ENCODE results near the gene TLE4. TPM values are rescaled to one million over a fixed set of nuclear protein-coding genes. Genes with fewer than 3 reads are reported as not detected.

The TLE4 gene
- total and polyA plus RNA-seq, 2 donors (not counting 1 experiment from before 2014, with no cell fraction given), result 13.5 to 35.0 TPM

- no peak overlapping the region for H3K9ac ChIP-seq (ENCODE audit: insufficient read depth, low read length)
- no peak overlapping the region for H3K27ac ChIP-seq (ENCODE audit: insufficient read depth, low read length)
- no peak for DNase-seq (ENCODE audit: low read depth in 2 of 2)
Measured at GRCh38 chr9:79667120-79667519, 95.4 kb downstream of the TLE4 start.

GRCh38 chr9:79667817-79668436 lies 96.2 kb downstream of the TLE4 start:
- Histone ChIP-seq H3K4me3 (replicated peaks in 1 of 4; ENCODE audit: control extremely low read depth in 1 of 4, insufficient read depth in 1 of 4, low read depth in 3 of 4, low read length in 4 of 4) (no peak overlapping the region), H2AFZ (ENCODE audit: low read length) (no peak overlapping the region), H3K4me2 (ENCODE audit: extremely low read depth, insufficient read depth, low read length) (no peak overlapping the region), H3K36me3 (ENCODE audit: control insufficient read depth, insufficient read depth, low read length) (no peaks in the 10 kb centered on the region), H3K27me3 (ENCODE audit: control insufficient read depth, insufficient read depth, low read length) (no peaks in the 10 kb centered on the region), H3K27ac (ENCODE audit: insufficient read depth, low read length) (no peak overlapping the region), H3K9me3 (ENCODE audit: control insufficient read depth, insufficient read depth, low read depth, low read length) (no peaks in the 10 kb centered on the region), H3K4me1 (ENCODE audit: control insufficient read depth, extremely low read depth, insufficient read depth, low read length) (no peaks in the 10 kb centered on the region), H3K9ac (ENCODE audit: insufficient read depth, low read length) (no peak overlapping the region), H3K79me2 (ENCODE audit: control insufficient read depth, insufficient read depth, low read length) (no peaks in the 10 kb centered on the region), H4K20me1 (ENCODE audit: control insufficient read depth, extremely low read depth, insufficient read depth, low read length) (no peaks in the 10 kb centered on the region)
- no peak for DNase-seq (ENCODE audit: low read depth in 2 of 2)
- TF ChIP-seq CTCF (conservative IDR thresholded peaks at IDR 0.05 in 1 of 2, IDR thresholded peaks at IDR 0.05 in 1 of 2; ENCODE audit: low read depth in 1 of 2, low read length in 2 of 2) (no peak), EZH2 (IDR thresholded peaks at IDR 0.05; ENCODE audit: low read length, missing control alignments) (no peak)

More at GRCh38 chr9:79667120-79667519, 95.4 kb downstream of the TLE4 start:
- Histone ChIP-seq H3K4me1 (ENCODE audit: control insufficient read depth, extremely low read depth, insufficient read depth, low read length) (no peaks in the 10 kb centered on the region), H3K79me2 (ENCODE audit: control insufficient read depth, insufficient read depth, low read length) (no peaks in the 10 kb centered on the region), H3K4me3 (replicated peaks in 1 of 4; ENCODE audit: control extremely low read depth in 1 of 4, insufficient read depth in 1 of 4, low read depth in 3 of 4, low read length in 4 of 4) (no peak overlapping the region), H3K27me3 (ENCODE audit: control insufficient read depth, insufficient read depth, low read length) (no peaks in the 10 kb centered on the region), H3K4me2 (ENCODE audit: extremely low read depth, insufficient read depth, low read length) (no peak overlapping the region), H3K36me3 (ENCODE audit: control insufficient read depth, insufficient read depth, low read length) (no peaks in the 10 kb centered on the region), H3K9me3 (ENCODE audit: control insufficient read depth, insufficient read depth, low read depth, low read length) (no peaks in the 10 kb centered on the region), H2AFZ (ENCODE audit: low read length) (no peak overlapping the region), H4K20me1 (ENCODE audit: control insufficient read depth, extremely low read depth, insufficient read depth, low read length) (no peaks in the 10 kb centered on the region)
- no peak for TF ChIP-seq CTCF (conservative IDR thresholded peaks at IDR 0.05 in 1 of 2, IDR thresholded peaks at IDR 0.05 in 1 of 2; ENCODE audit: low read depth in 1 of 2, low read length in 2 of 2)
- no peak for TF ChIP-seq EZH2 (IDR thresholded peaks at IDR 0.05; ENCODE audit: low read length, missing control alignments)

GRCh38 chr9:79668956-79669355 lies 97.2 kb downstream of the TLE4 start:
- no peaks in the 10 kb centered on the region for H3K79me2 ChIP-seq (ENCODE audit: control insufficient read depth, insufficient read depth, low read length)
- H3K4me3 ChIP-seq (replicated peaks in 1 of 4; ENCODE audit: control extremely low read depth in 1 of 4, insufficient read depth in 1 of 4, low read depth in 3 of 4, low read length in 4 of 4), result no peak overlapping the region
- H3K4me2 ChIP-seq (ENCODE audit: extremely low read depth, insufficient read depth, low read length), result no peak overlapping the region
- no peaks in the 10 kb centered on the region for H3K9me3 ChIP-seq (ENCODE audit: control insufficient read depth, insufficient read depth, low read depth, low read length)
- no peak overlapping the region for H2AFZ ChIP-seq (ENCODE audit: low read length)
- no peak for TF ChIP-seq EZH2 (IDR thresholded peaks at IDR 0.05; ENCODE audit: low read length, missing control alignments)
- no peak for TF ChIP-seq CTCF (conservative IDR thresholded peaks at IDR 0.05 in 1 of 2, IDR thresholded peaks at IDR 0.05 in 1 of 2; ENCODE audit: low read depth in 1 of 2, low read length in 2 of 2)
- H3K27me3 ChIP-seq (ENCODE audit: control insufficient read depth, insufficient read depth, low read length), result no peaks in the 10 kb centered on the region
- H3K4me1 ChIP-seq (ENCODE audit: control insufficient read depth, extremely low read depth, insufficient read depth, low read length), result no peaks in the 10 kb centered on the region
- H4K20me1 ChIP-seq (ENCODE audit: control insufficient read depth, extremely low read depth, insufficient read depth, low read length), result no peaks in the 10 kb centered on the region
- no peak overlapping the region for H3K9ac ChIP-seq (ENCODE audit: insufficient read depth, low read length)
- H3K27ac ChIP-seq (ENCODE audit: insufficient read depth, low read length), result no peak overlapping the region
- no peak for DNase-seq (ENCODE audit: low read depth in 2 of 2)
- no peaks in the 10 kb centered on the region for H3K36me3 ChIP-seq (ENCODE audit: control insufficient read depth, insufficient read depth, low read length)
